NCI-H1436 (cell line): ENCODE results near the gene CELSR1.
"Not testable (repeated sequence)": the region's sequence is repeated elsewhere in the genome, so short reads cannot be mapped to it uniquely, and the experiment has no call there.

Experiments used
- DNase-seq: peaks from one replicate; lab custom pipeline; 2025; lab: John Stamatoyannopoulos, UW

Gene CELSR1

GRCh38 chr22:46320166-46320710 lies 217.2 kb downstream of the CELSR1 start:
- no peak for DNase-seq

- DNase-seq = no peak
Measured at GRCh38 chr22:46319319-46319718, 218.1 kb downstream of the CELSR1 start.

DNA sequence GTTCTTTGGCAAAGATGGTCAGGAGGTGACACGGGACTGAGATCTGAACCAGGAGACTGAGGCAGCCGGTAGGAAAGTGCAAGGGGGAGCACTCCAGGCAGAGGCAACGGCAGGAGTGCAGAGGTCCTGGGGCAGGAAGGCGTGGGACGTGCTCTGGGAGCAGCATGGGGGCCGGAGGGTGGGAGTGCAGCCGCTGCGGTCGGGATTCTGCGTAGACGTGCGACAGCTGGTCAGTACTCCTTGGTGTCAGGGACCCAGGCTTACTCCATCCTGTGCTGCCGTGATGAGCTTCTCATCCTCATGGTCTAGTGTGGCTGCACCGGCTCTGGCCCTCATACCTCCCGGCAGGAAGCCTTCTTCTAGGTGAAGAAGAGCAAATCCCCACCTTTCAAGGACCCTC lies 218.8 kb downstream of the CELSR1 start:
- DNase-seq = no peak

GRCh38 chr22:46317646-46318045 lies 219.8 kb downstream of the CELSR1 start:
- no peak for DNase-seq

- no peak for DNase-seq
Measured at GRCh38 chr22:46315976-46316375, 221.4 kb downstream of the CELSR1 start.

DNA sequence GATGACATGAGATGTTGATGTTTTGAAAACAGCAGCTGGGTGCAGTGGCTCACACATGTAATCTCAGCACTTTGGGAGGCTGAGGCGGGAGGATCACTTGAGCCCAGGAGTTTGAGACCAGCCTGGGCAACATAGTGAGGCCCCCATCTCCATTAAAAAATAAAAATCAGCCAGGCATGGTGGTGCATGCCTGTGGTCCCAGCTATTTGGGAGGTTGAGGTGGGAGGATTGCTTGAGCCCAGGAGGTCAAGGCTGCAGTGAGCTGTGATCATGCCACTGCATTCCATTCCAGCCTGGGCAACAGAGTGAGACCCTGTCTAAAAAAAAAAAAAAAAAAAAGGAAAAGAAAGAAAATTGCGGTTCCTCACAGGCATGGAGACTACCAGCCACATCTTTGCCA lies 224.6 kb downstream of the CELSR1 start:
- DNase-seq = not testable (repeated sequence)

DNA sequence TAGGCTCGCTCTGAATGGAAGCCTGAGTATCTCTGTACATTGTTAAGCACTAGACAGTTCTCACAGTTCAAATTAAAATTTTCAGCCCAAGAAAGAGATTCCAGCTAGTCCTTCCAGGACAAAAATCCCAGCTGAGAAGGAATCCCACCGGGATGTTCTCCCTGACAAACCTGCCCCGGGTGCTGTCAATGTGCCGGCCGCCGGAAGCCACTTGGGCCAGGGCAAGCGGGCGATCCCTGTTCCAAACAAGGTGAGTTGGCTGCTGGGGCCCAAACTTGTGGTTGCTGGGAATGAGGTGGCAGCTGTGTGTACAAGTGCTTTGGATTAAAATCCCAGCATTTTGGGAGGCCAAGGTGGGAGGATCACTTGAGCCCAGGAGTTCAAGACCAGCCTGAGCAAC lies 225.4 kb downstream of the CELSR1 start:
- no peak for DNase-seq
